Endothelial cell of hepatic sinusoid (primary cell): ENCODE data around the gene CDC45.

Experiments
- in situ Hi-C: cut with HindIII; loops from 2 replicates; pipeline ENCODE4 v1.10.0; 2017; ENCODE audit warnings: low sequenced_read_pairs

CDC45 gene

DNA sequence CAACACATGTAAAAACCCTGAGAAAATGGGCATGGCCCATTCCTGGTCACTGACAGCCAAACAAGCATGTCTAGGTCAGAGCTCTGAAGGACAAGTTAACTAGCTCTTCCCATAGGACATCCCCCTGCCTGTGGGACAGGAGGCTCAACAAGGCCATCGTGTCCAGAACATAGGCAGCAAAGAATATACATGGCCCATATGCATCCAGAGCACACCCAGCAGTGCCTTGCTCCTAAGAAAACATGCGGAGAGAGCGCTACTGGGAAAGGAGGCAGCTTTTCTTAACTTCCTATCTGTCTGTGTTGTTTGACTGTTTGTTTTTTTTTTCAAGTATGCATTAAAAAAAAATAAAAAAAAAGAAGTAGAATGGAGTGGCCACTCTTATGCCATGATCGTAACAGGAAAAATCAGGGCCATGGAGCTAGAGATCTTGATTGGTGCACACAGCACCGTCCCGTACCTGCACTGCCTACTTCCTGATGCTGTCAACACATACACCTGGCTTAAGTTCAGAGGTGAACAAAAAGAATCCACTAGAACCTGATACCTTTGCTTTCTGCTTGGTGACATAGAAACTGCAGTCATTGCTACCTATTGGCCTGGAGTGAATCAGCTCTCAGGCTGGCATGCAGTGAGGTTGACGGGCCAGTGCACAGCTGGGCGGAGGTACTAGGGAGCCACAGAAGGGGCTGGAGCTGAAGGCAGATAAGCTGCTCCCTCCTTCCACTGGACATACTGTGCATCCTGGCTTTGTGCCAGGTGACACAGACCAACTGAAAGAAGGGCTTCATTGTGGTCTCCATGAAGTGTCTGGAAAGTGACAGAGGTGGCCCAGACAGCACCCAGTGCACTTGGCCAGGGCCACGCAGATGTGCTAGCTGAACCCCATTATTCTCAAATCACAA is 12.6 kb upstream of the CDC45 start:
- in situ Hi-C loops = loop anchor here (25.0 kb wide), 1 partner anchor 145 kb away; no protein-coding TSS in a partner anchor

DNA sequence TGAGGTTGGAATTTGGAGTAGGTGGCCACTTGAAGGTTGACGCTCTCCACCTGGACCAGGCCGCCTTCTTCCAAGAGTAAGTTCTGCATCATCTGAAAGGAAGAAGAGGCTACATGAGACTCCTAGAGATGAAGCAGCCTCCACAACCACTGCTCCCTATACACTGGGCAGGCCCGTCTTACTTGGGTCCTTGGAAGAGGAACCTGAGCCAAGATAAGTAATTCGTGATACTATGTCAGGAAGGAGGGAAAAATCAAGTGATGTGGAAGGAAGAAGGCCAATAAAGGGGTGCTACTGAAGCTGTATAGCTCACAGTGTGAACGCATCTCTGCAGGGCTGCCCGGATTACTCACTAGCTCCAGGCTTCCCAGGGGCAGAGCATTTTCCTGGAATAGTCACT is 11.8 kb upstream of the CDC45 start:
- in situ Hi-C loops = loop anchor here (25.0 kb wide), 1 partner anchor 144 kb away; no protein-coding TSS in a partner anchor

DNA sequence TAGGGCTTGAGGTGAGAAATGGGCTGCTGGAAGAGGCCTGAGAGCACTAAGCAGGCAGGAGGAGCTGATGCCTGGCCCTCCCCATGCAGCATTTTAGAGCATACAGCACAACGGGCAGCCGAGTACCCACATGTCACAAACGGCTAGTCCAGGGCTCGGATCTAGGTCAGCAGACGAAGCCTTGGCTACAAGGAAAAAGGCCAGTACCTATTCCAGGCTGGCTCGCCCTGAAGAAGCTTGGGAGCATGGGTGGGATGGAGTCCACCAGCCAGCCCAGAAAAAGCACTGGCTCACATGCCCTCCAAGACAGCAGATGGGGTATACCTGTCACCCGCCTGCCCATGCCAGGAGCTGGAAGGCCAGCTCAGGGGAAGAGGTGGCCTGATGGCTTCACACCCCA is 10.3 kb upstream of the CDC45 start:
- in situ Hi-C loops = loop anchor here (25.0 kb wide), 1 partner anchor 143 kb away; no protein-coding TSS in a partner anchor

DNA sequence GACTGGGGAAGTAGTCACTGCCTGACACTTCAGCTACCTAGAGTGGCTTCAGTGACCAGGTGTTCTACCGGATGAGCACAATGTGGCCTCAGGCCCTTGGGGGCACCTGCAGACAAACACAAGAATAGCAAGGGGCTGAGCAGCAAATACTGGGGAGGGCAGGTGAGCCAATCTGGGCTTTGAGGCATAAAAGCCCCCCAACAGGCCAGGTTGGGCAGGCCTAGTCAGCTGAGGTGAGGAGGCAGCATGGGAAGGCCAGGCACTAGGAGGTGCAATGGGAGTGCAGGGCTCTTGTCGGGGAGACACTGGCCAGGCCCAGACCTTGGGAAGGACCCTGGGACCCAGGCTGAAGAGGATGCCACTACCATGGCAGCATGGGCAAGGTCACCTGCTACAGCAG is 9.7 kb upstream of the CDC45 start:
- in situ Hi-C loops = loop anchor here (25.0 kb wide), 1 partner anchor 142 kb away; no protein-coding TSS in a partner anchor

DNA sequence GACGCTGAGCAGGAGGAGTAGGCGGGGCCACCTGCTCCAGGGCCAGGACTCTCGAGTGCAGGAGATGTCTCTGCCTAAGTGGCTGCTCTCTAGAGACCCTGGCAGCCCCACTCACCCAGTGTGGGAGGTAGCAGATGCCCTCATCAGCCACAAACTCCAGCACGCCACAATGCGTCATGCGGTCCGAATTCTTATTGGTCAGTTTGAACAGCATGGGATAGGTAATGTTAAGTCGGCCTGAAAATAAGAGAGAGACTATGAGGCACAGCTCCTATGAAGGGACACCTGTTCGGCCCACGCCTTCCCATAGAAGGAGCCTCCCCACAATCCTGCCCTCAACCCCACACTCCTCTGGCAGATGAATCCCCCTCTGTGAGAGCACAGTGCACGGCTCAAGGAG is 8.1 kb upstream of the CDC45 start:
- in situ Hi-C loops = loop anchor here (25.0 kb wide), 1 partner anchor 141 kb away; no protein-coding TSS in a partner anchor

DNA sequence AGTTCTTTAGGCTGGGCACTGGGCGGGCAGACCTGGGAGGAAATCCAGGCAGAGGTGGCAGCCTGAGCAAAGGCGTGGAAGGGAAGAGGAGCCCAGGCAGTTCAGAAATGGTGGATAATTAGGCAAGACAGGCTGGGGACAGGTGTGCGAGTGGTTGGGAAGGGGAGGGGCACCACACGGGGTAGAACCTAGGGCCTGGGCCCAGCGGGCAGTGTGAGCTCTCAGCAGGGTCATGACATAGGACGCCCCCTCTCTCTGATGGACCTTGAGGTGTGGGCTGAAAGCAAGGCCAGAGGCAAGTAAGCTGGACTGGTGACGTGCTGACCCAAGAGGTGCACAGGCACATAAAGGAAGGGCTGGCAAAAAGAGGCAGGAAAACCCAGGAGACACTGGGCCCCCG is 7.5 kb upstream of the CDC45 start:
- in situ Hi-C loops = loop anchor here (25.0 kb wide), 1 partner anchor 140 kb away; no protein-coding TSS in a partner anchor

DNA sequence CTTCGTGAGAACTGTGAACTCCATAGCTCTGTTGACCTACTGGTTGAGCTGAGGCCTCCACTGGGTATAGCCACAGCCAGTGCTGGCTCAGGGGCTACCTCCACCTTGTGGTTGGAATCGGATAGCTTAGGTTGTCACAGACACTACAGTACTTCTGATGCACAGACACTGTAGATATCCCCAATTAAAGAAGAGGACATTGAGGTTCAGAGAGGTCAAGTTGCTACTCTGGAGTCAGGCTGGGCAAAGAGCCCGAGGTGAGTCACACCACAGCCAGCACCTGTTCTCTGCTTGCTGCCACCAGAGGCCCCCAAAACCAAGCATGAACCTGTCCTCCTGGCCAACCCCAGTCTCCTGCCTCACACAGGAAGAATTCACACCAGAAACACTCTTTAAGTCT is 6.1 kb upstream of the CDC45 start:
- in situ Hi-C loops = loop anchor here (25.0 kb wide), 1 partner anchor 139 kb away; no protein-coding TSS in a partner anchor

DNA sequence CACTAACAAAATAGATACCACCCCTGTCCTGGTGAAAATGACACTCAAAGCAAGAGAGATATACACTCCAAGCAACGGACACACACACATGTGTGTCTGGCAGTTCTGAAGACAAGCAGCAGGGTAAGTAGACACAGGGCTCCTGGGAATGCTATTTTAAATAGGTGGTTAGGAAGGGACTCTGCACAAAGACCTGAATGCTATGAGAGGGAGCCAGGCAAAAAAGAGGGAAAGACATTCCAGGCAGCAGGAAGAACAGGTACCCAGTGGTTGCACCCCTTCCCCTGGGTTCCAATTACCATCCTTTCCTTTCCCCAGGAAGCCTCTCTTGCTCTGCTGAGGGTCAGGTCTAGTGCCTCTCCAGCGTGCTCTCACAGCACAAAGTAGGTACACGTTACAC is 3.7 kb upstream of the CDC45 start:
- in situ Hi-C loops = no loop called here

DNA sequence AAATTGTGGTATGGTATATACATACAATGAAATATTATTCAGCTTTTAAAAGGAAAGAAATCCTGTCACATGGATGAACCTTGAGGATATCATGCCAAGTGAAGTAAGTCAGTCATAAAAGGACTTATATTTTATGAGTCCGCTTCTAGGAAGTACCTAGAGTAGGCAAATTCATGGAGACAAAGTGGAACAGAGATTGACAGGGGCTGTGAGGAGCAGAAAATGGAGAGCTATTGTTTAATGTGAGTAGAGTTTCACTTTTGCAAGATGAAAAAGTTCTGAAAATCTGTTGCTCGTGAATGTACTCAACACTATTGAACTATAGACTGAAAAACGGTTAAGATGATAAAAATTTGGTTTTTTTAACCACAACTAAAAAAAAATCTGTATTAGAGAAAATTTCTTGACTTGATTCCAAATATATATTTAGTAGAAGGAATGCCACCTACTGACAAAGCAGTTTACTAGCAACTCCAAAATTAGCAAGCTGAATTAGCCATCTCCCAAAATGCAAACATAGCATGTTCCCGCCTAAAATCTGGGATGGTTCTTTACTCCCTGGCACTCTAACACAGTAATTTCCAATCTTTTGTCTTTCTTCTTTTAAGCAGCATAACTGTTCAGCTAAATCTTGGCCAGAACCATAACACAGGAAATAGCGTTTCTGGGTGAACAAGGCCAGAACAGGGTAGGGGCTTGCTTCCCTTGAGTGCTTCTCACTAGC is 2.2 kb upstream of the CDC45 start:
- in situ Hi-C loops = no loop called here

DNA sequence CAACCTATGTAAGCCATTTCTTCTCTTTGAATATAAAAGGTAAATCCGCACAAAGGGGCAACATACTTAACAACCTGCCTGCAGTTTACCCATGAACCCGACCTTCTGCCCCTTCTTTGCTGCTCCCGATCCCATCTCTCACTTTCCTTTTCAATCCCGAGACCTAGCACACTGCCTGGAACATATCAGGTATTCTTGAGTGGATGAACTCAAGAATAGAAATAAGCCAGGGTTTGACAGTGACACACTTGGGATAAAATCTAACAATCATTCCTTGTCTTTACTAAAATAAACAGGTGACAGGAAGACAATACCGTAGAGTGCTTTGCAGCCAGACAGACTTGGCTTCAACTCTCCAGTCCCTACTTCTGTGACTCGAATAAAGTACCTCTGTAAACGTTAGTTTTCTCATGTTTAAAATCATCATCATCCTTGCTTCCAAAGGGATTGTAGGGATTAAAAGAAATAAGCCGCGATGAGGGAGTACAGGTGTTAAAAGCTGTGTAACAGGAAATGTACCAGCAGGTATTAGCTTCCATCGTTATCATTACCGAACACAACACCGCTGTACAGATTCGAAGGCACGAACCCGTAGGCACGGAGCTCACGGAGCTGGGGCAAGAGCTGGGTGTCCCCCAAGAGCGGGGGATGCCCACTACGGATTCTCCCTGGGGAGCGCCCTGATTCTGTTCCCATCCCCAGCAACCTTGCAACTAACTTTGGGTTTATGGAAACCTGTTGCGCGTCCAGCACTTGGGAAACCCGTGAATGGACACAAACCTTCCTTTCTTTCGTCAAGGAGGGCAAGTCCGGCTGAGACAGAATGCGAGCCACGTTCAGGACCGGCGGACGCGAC is 1.4 kb upstream of the CDC45 start:
- in situ Hi-C loops = no loop called here

DNA sequence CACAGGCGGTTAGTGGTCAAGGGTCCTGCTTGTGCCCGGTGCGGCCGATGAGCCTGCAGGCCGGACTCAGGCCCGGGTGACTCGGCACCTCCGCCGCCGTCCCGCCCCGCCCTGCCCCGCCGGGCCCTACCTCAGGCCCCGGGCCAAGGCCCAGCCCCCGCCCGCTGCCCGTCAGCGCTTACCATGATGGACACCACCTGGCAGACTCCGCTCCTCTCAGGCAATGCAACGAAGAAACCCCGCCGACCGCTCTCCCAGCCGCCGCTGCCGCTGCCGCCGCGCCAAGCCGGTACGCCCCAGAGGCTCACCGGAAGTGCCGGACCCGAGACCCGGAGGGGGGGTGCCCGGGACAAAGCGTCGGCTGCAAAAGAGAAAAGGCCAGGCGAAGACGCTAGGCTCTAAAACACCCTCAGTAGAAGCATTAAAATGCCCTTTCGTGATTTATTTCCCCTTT is 792 bp upstream of the CDC45 start, which contains the start of gene UFD1:
UFD1 (minus strand) TSS at position 293 of the 454 bp plus-strand sequence; CDS start at position 185, 108 bp downstream.
- in situ Hi-C loops = no loop called here

DNA sequence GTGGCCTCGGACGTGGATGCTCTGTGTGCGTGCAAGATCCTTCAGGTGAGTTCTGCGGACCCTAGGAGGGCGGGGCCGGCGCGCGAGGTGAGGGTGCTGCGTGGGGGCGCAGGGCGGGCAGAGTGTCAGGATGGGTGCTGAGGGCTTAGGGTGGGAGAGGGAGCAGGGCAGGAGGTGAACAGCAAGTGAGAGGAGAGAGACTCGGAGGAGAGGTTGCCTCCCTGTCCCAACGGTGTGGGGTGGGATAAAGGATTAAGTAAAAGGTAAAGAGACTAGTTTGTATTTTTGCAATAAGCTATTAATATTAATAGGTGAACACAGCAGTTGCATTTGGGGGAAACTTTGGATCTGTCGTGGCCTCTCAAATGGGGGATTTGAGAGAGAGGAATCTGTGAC is 451 bp downstream of the CDC45 start:
- in situ Hi-C loops = no loop called here

DNA sequence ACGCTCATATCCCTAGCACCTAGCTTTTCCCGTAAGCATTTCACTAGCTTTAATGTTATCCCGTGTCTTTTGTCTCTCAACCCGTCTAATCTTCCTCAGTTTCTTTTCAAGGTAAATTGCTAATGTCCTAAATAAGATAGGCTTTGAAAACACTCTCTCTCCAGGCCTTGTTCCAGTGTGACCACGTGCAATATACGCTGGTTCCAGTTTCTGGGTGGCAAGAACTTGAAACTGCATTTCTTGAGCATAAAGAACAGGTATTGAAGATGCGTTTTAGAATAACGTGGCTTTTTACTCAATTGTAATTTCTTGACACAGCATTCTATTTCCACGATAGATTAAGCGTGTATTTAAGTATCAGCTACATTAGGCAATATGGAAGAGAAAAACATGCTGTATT is 1.1 kb downstream of the CDC45 start:
- in situ Hi-C loops = no loop called here

DNA sequence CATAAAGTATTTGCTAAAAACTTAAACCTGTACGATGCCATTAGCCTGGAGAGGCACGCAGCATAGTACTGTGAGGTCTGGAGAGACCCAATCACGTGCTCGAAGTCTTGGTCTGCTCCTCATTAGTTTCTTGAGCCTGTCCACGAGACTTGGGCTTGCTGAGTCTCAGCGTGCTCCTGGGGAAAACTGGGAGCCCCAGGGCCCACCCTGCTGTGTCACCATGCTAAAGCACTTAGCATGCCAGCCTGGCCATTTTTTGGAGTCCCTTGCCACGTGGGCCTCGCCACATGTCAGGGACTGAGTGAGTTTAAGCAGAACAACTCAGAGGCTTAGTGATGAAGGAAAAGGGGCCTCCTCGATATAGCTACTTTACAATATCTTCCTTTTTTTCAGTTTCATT is 2.6 kb downstream of the CDC45 start:
- in situ Hi-C loops = no loop called here

DNA sequence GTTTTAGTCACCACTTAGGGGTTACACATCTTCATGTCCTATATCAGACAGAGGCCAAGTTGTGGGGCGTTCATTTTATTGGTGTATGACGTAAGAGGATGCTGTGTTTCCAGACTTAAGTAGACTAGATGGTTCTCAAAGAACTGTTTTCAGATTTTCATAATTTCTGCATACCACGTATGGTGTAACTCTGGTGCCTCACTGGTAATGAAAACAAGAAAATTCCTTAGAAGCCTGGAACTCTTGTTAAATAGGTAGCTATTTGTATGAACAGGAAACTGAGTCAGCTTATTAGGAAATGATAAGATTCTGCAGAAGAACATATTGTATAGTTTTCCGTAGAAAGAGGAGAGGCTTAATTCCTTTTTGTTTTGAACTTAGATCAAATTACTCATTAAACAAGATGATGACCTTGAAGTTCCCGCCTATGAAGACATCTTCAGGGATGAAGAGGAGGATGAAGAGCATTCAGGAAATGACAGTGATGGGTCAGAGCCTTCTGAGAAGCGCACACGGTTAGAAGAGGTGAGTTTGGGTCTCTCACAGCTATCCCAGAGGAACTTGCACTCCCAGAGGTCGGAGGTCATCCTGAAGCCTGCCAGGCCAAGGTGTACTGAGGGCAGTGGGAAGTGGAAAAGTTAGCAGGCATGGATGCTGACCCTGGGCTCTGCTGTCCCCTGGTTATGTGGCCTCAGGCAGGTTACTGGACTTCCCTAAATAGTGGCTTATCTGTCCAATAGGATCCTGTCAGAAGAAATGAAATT is 3.9 kb downstream of the CDC45 start:
- in situ Hi-C loops = no loop called here

DNA sequence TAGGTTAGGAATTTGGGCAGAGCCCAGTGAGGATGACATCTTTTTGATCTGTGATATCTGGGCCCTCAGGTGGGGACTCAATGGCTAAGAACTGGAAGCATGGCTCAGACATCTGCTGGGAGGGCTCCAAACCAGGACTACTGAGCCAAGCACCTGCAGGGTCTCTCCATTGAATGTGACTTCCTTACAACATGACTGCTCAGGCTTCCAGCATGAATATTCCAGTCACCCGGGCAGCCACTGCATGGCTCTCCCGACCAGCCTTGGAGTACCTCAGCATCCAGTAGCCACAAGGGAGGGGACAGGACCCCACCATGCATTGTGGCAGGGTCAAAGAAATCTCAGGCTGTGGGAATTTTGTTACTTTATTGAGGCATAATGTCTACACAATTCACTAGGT is 8.6 kb downstream of the CDC45 start:
- in situ Hi-C loops = no loop called here

DNA sequence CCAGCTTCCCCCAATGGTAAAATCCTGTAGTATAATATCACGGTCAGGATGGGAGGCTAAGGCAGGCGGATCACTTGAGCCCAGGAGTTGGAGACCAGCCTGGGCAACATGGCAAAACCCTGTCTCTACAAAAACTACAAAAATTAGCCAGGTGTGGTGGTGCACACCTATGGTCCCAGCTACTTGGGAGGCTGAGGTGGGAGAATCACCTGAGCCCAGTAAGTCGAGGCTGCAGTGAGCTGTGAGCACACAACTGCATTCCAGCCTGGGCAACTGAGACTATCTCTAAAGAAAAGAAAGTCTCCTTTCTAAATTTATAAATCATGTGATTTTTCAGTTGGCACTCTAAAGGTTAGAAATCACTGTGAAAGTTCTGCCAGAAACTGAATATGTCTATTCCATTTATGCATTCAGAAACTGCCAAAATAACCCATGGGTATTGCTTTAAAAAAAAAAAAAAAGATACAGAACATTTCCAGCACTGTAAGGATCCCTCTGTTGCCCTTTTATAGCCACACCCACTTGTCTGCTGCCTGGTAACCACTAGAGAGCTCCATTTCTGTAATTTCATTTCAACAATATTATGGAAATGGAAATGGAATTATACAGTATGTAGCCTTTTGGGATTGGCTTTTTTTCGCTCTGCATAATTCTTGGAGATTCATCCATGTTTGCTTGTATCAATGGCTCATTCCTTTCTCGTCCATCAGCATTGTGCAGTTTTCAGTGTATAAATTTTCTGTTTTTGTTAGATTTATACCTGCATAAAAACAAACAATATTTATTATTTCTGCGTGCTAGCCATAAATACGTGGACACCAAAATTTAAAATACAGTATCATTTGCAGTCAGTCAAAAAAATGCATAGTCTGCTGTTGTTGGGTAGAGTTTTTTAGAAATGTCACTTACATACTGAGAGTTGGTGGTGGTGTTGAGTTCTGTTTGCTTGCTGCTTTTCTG is 9.4 kb downstream of the CDC45 start:
- in situ Hi-C loops = no loop called here

DNA sequence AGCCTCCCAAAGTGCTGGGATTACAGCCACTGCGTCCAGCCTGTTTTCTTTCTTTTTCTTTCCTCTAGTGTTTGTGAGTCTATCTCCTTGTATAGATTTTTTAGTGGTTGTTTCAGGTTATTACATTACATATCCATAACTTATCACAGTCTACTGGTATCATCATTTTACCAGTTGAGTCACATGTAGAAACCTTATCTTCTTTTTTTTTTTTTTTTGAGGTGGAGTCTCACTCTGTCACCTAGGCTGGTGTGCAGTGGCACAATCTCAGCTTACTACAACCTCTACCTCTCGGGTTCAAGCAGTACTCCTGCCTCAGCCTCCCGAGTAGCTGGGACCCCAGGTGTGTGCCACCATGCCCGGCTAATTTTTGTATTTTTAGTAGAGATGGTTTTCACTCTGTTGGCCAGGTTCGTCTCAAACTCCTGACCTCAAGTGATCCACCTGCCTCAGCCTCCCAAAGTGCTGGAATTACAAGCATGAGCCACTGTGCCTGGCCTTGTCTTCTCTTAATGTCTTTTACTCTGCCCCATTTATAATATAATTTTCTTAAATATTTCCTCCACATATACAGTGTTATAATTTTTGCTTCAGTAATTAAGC is 11.0 kb downstream of the CDC45 start:
- in situ Hi-C loops = no loop called here
